PC-9 (cell line): ENCODE results near the gene CHIT1. TPM values are rescaled to one million over a fixed set of nuclear protein-coding genes. Genes with fewer than 3 reads are reported as not detected.

Experiments
- BruUV-seq: library from RNA; stranded (reverse); fragments of 400-500 nt; replicated peaks from 2 replicates; lab custom pipeline; 2021; lab: Mats Ljungman, UMichigan
- CTCF ChIA-PET: fragments of 300-600 bp; sonication (Branson Sonifier 250); formaldehyde crosslinking; loops from one replicate; lab custom pipeline; 2022; ENCODE audit warnings: antibody characterized with exemption; lab: Charles Lee
- POLR2A ChIA-PET: fragments of 300-600 bp; sonication (Branson Sonifier 250); formaldehyde crosslinking; loops from one replicate; lab custom pipeline; 2022; ENCODE audit warnings: antibody characterized with exemption; ENCODE audit not compliant: unreplicated experiment; lab: Charles Lee
- DNase-seq, 2 experiments: peaks; one replicate each; pipeline versions ENCODE4 v3.0.0 to v3.0.0-alpha.2; 2015 to 2022; ENCODE audit warnings: mixed read lengths in 1 of 2
- H2AFZ ChIP-seq: fragments of 200-600 bp; sonication (generic); 2 replicates; pipeline ENCODE4 v1.8.1; 2017; ENCODE audit warnings: antibody characterized with exemption
- H3F3A ChIP-seq: fragments of 200-600 bp; sonication (generic); 2 replicates; pipeline ENCODE4 v1.8.1; 2017; ENCODE audit warnings: antibody characterized with exemption, mild to moderate bottlenecking, low read depth; ENCODE audit not compliant: insufficient read depth
- H3K27ac ChIP-seq: fragments of 200-600 bp; sonication (generic); 2 replicates; pipeline ENCODE4 v1.6.1; 2016; ENCODE audit warnings: mixed run types
- H3K27me3 ChIP-seq: fragments of 200-600 bp; sonication (generic); 2 replicates; pipeline ENCODE4 v1.6.1; 2016; ENCODE audit warnings: low read depth, mixed run types; ENCODE audit not compliant: insufficient read depth
- H3K36me3 ChIP-seq: fragments of 200-600 bp; sonication (generic); 2 replicates; pipeline ENCODE4 v1.6.1; 2016; ENCODE audit warnings: low read depth, mixed run types
- H3K4me1 ChIP-seq: fragments of 200-600 bp; sonication (generic); replicated peaks from 2 replicates; pipeline ENCODE4 v1.6.1; 2016; ENCODE audit warnings: mixed run types; ENCODE audit not compliant: insufficient read depth
- H3K4me2 ChIP-seq: fragments of 200-600 bp; sonication (generic); 2 replicates; pipeline ENCODE4 v1.6.1; 2017; ENCODE audit warnings: mixed run types
- H3K4me3 ChIP-seq: fragments of 200-600 bp; sonication (generic); 2 replicates; pipeline ENCODE4 v1.6.1; 2016; ENCODE audit warnings: mixed run types
- H3K79me2 ChIP-seq: fragments of 200-600 bp; sonication (generic); 2 replicates; pipeline ENCODE4 v1.6.1; 2017; ENCODE audit warnings: low read depth, mixed run types
- H3K9me2 ChIP-seq: fragments of 200-600 bp; sonication (generic); 2 replicates; pipeline ENCODE4 v1.8.1; 2017; ENCODE audit warnings: mild to moderate bottlenecking; ENCODE audit not compliant: insufficient read depth
- H3K9me3 ChIP-seq: fragments of 200-600 bp; sonication (generic); 2 replicates; pipeline ENCODE4 v1.8.1; 2016; ENCODE audit warnings: low read depth; ENCODE audit not compliant: insufficient read depth
- H4K20me1 ChIP-seq: fragments of 200-600 bp; sonication (generic); 2 replicates; pipeline ENCODE4 v1.8.1; 2017; ENCODE audit not compliant: insufficient read depth
- EZH2 ChIP-seq: fragments of 200-600 bp; sonication (generic); IDR thresholded peaks from 2 replicates; pipeline ENCODE4 v1.8.0; 2017; ENCODE audit warnings: antibody characterized with exemption, low read depth
- intact Hi-C: fragments of 100-400 bp; cut with micrococcal nuclease; formaldehyde crosslinking; loops from one replicate; pipeline ENCODE4 v1.10.0; 2022; ENCODE audit not compliant: unreplicated experiment
- total RNA-seq: library from RNA; stranded (reverse); gene quantifications from 2 replicates; pipeline ENCODE4 v1.2.3, GENCODE V29; 2021
- TF ChIP-seq, protein P1 (sequence below): fragments of 200-600 bp; sonication (generic); conservative IDR thresholded peaks from 2 replicates; pipeline ENCODE4 v1.6.1; 2017; ENCODE audit warnings: mixed run types, antibody characterized with exemption, mild to moderate bottlenecking, moderate library complexity

Gene CHIT1
- total RNA-seq, 1 experiment from 2014 or later = not detected

- no TSS peak for BruUV-seq
- H3K27ac ChIP-seq = no peak overlapping the region
- H3K36me3 ChIP-seq = no peaks in the 10 kb centered on the region
- ChIA-PET CTCF (interaction anchor here (0.7 kb wide), 1 partner anchor 80 kb away, joined by 3 read pairs; no protein-coding TSS in a partner anchor), POLR2A (no interaction called here)
- no peaks in the 10 kb centered on the region for H3K4me1 ChIP-seq
- no peak overlapping the region for H3K4me3 ChIP-seq
- no peak overlapping the region for H3K4me2 ChIP-seq
- no peaks in the 10 kb centered on the region for H3K27me3 ChIP-seq
- no peaks in the 10 kb centered on the region for H3K9me2 ChIP-seq
- H3K9me3 ChIP-seq = no peaks in the 10 kb centered on the region
- intact Hi-C loops = no loop called here
- H4K20me1 ChIP-seq = no peaks in the 10 kb centered on the region
- H3F3A ChIP-seq = no peaks in the 10 kb centered on the region
- TF ChIP-seq, protein P1, sequence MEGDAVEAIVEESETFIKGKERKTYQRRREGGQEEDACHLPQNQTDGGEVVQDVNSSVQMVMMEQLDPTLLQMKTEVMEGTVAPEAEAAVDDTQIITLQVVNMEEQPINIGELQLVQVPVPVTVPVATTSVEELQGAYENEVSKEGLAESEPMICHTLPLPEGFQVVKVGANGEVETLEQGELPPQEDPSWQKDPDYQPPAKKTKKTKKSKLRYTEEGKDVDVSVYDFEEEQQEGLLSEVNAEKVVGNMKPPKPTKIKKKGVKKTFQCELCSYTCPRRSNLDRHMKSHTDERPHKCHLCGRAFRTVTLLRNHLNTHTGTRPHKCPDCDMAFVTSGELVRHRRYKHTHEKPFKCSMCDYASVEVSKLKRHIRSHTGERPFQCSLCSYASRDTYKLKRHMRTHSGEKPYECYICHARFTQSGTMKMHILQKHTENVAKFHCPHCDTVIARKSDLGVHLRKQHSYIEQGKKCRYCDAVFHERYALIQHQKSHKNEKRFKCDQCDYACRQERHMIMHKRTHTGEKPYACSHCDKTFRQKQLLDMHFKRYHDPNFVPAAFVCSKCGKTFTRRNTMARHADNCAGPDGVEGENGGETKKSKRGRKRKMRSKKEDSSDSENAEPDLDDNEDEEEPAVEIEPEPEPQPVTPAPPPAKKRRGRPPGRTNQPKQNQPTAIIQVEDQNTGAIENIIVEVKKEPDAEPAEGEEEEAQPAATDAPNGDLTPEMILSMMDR = no peak
- TF ChIP-seq EZH2 = no peak
- DNase-seq = no peak
- H3K79me2 ChIP-seq = no peaks in the 10 kb centered on the region
- no peak overlapping the region for H2AFZ ChIP-seq
These were observed 43.9 kb downstream of the CHIT1 start for GRCh38 chr1:203185585-203185984.

GRCh38 chr1:203185061-203185461, 44.4 kb downstream of the CHIT1 start:
- H2AFZ ChIP-seq = no peak overlapping the region
- no peak overlapping the region for H3K4me3 ChIP-seq
- no peaks in the 10 kb centered on the region for H3K36me3 ChIP-seq
- no peak for DNase-seq
- ChIA-PET POLR2A (no interaction called here), CTCF (no interaction called here)
- no TSS peak for BruUV-seq
- H3K27ac ChIP-seq = no peak overlapping the region
- no peaks in the 10 kb centered on the region for H3K4me1 ChIP-seq
- H3K4me2 ChIP-seq = no peak overlapping the region
- no peaks in the 10 kb centered on the region for H3K79me2 ChIP-seq
- H3K9me3 ChIP-seq = no peaks in the 10 kb centered on the region
- TF ChIP-seq EZH2 = no peak
- TF ChIP-seq, protein P1 = no peak
- no peaks in the 10 kb centered on the region for H4K20me1 ChIP-seq
- H3K9me2 ChIP-seq = no peaks in the 10 kb centered on the region
- no peaks in the 10 kb centered on the region for H3K27me3 ChIP-seq
- intact Hi-C loops = no loop called here
- H3F3A ChIP-seq = no peaks in the 10 kb centered on the region

DNA sequence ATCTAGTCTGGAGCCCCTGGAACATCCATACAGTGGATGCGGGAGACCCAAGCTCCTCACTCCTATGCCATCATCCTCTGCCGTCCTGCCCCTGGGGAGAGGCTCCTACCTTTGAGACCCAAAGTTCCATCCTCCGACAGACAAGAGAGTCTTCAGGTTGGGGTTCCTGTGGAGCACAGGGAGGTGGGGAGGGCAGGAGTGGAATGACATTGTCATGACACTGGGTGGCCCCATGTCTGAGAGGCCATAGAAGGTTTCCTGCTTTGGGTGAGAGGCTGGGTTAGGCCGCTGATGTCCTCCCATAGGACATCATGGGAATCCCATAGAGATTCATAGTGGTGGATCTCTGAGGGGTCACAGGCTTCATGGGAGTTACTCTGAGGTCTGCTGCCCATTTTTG, 45.0 kb downstream of the CHIT1 start:
- intact Hi-C loops = no loop called here
- no peak overlapping the region for H3K27ac ChIP-seq
- no peaks in the 10 kb centered on the region for H3K4me1 ChIP-seq
- no peak for DNase-seq
- H3K9me2 ChIP-seq = no peaks in the 10 kb centered on the region
- no TSS peak for BruUV-seq
- no peaks in the 10 kb centered on the region for H3K9me3 ChIP-seq
- H4K20me1 ChIP-seq = no peaks in the 10 kb centered on the region
- no peaks in the 10 kb centered on the region for H3K79me2 ChIP-seq
- ChIA-PET CTCF (no interaction called here), POLR2A (no interaction called here)
- H3K4me2 ChIP-seq = no peak overlapping the region
- H3K4me3 ChIP-seq = no peak overlapping the region
- H3K36me3 ChIP-seq = no peaks in the 10 kb centered on the region
- H3F3A ChIP-seq = no peaks in the 10 kb centered on the region
- TF ChIP-seq, protein P1 = no peak
- TF ChIP-seq EZH2 = no peak
- no peak overlapping the region for H2AFZ ChIP-seq
- H3K27me3 ChIP-seq = no peaks in the 10 kb centered on the region
